ENCODE results near the gene ATXN10. TPM values are rescaled to one million over a fixed set of nuclear protein-coding genes. Genes with fewer than 3 reads are reported as not detected.

ATXN10 gene
- total and polyA plus RNA-seq, 2 experiments from 2014 or later = 99.0 to 163 TPM

DNA sequence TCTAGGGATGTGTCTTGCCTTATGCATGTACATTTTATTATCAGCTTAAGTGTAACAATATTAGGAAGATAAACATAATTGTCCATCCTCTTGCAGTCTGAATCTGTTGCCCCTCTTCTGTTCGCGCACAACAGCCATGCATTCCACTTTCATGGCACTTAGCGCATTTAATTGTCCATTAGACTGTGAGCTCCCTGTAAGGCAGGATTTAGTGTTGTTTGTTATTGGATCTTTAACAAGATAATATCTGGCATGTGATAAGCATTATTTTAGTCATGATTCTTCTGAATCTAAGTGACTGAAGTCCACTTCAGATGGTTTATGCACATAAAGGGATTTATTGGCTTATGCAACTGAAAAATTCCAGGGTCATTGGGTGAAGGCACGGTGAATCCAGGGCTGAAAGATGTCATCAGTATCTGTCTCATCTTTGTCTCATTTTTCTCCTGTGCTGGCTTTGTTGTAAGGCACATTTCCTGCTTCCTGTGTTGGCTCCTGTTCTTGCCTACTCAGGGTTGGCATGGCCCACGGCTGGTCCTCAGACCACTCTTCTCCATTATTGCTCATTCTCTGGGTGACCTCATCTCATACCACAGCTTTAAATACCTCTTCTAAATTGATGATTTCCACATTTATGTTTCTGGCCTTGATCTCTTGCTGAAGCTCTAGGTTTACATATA lies 37.6 kb downstream of the ATXN10 start:
- H3K36me3 Mint-ChIP-seq (ENCODE audit: low read depth) = peaks cover 11% of the 10 kb centered on the region; the same call in 2 of the 3 replicates

More for the DNA sequence above, 37.6 kb downstream of the ATXN10 start:
- Histone ChIP-seq H4K20me1 (replicated peaks; ENCODE audit: insufficient read depth) (peaks cover 44% of the 10 kb centered on the region), H3K9me2 (ENCODE audit: insufficient read depth) (no peaks in the 10 kb centered on the region), H3K4me2 (no peak overlapping the region), H3K4me3 (no peak overlapping the region), H3F3A (replicated peaks; ENCODE audit: low read depth) (no peaks in the 10 kb centered on the region), H3K79me2 (replicated peaks; ENCODE audit: insufficient read depth) (peaks cover 87% of the 10 kb centered on the region), H3K36me3 (ENCODE audit: insufficient read depth) (peaks cover 4% of the 10 kb centered on the region; the same call in 1 of the 2 replicates), H3K27ac (ENCODE audit: low read depth) (no peak overlapping the region), H3K4me1 (ENCODE audit: insufficient read depth) (no peaks in the 10 kb centered on the region), H3K27me3 (ENCODE audit: insufficient read depth) (no peaks in the 10 kb centered on the region), H2AFZ (no peak overlapping the region)
- TF ChIP-seq CREB1 (CRISPR knock-in tag; IDR thresholded peaks at IDR 0.05; ENCODE audit: low read depth) (no peak), EZH2 (IDR thresholded peaks at IDR 0.05; ENCODE audit: low read depth, unreplicated experiment) (no peak), STAT1 (IDR thresholded peaks at IDR 0.05; ENCODE audit: unreplicated experiment) (no peak)
- TF ChIP-seq, protein P1, sequence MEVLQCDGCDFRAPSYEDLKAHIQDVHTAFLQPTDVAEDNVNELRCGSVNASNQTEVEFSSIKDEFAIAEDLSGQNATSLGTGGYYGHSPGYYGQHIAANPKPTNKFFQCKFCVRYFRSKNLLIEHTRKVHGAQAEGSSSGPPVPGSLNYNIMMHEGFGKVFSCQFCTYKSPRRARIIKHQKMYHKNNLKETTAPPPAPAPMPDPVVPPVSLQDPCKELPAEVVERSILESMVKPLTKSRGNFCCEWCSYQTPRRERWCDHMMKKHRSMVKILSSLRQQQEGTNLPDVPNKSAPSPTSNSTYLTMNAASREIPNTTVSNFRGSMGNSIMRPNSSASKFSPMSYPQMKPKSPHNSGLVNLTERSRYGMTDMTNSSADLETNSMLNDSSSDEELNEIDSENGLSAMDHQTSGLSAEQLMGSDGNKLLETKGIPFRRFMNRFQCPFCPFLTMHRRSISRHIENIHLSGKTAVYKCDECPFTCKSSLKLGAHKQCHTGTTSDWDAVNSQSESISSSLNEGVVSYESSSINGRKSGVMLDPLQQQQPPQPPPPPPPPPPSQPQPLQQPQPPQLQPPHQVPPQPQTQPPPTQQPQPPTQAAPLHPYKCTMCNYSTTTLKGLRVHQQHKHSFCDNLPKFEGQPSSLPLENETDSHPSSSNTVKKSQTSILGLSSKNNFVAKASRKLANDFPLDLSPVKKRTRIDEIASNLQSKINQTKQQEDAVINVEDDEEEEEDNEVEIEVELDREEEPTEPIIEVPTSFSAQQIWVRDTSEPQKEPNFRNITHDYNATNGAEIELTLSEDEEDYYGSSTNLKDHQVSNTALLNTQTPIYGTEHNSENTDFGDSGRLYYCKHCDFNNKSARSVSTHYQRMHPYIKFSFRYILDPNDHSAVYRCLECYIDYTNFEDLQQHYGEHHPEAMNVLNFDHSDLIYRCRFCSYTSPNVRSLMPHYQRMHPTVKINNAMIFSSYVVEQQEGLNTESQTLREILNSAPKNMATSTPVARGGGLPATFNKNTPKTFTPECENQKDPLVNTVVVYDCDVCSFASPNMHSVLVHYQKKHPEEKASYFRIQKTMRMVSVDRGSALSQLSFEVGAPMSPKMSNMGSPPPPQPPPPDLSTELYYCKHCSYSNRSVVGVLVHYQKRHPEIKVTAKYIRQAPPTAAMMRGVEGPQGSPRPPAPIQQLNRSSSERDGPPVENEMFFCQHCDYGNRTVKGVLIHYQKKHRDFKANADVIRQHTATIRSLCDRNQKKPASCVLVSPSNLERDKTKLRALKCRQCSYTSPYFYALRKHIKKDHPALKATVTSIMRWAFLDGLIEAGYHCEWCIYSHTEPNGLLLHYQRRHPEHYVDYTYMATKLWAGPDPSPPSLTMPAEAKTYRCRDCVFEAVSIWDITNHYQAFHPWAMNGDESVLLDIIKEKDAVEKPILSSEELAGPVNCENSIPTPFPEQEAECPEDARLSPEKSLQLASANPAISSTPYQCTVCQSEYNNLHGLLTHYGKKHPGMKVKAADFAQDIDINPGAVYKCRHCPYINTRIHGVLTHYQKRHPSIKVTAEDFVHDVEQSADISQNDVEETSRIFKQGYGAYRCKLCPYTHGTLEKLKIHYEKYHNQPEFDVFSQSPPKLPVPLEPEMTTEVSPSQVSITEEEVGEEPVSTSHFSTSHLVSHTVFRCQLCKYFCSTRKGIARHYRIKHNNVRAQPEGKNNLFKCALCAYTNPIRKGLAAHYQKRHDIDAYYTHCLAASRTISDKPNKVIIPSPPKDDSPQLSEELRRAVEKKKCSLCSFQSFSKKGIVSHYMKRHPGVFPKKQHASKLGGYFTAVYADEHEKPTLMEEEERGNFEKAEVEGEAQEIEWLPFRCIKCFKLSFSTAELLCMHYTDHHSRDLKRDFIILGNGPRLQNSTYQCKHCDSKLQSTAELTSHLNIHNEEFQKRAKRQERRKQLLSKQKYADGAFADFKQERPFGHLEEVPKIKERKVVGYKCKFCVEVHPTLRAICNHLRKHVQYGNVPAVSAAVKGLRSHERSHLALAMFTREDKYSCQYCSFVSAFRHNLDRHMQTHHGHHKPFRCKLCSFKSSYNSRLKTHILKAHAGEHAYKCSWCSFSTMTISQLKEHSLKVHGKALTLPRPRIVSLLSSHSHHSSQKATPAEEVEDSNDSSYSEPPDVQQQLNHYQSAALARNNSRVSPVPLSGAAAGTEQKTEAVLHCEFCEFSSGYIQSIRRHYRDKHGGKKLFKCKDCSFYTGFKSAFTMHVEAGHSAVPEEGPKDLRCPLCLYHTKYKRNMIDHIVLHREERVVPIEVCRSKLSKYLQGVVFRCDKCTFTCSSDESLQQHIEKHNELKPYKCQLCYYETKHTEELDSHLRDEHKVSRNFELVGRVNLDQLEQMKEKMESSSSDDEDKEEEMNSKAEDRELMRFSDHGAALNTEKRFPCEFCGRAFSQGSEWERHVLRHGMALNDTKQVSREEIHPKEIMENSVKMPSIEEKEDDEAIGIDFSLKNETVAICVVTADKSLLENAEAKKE (CRISPR knock-in tag; IDR thresholded peaks at IDR 0.05) = no peak
- no peaks in the 10 kb centered on the region for H3K27me3 Mint-ChIP-seq (ENCODE audit: insufficient read depth, low read depth, poor library complexity)
- no peaks in the 10 kb centered on the region for H3K9me3 Mint-ChIP-seq
- H3K4me3 Mint-ChIP-seq = no peak overlapping the region
- no peak overlapping the region; the same call in 1 of the 2 replicates for H3K27ac Mint-ChIP-seq
- no peaks in the 10 kb centered on the region for H3K4me1 Mint-ChIP-seq
- no peak for DNase-seq (ENCODE audit: low spot score)
- no peak for ATAC-seq

Measured in GM23338 (cell line).